ENCODE results near the gene BCAS3. TPM values are rescaled to one million over a fixed set of nuclear protein-coding genes. Genes with fewer than 3 reads are reported as not detected.
"Not testable (repeated sequence)": the region's sequence is repeated elsewhere in the genome, so short reads cannot be mapped to it uniquely, and the experiment has no call there.

BCAS3 gene
- polyA plus RNA-seq, 6 donors from 2014 or later: 22.0 to 38.9 (median 24.5) TPM

DNA sequence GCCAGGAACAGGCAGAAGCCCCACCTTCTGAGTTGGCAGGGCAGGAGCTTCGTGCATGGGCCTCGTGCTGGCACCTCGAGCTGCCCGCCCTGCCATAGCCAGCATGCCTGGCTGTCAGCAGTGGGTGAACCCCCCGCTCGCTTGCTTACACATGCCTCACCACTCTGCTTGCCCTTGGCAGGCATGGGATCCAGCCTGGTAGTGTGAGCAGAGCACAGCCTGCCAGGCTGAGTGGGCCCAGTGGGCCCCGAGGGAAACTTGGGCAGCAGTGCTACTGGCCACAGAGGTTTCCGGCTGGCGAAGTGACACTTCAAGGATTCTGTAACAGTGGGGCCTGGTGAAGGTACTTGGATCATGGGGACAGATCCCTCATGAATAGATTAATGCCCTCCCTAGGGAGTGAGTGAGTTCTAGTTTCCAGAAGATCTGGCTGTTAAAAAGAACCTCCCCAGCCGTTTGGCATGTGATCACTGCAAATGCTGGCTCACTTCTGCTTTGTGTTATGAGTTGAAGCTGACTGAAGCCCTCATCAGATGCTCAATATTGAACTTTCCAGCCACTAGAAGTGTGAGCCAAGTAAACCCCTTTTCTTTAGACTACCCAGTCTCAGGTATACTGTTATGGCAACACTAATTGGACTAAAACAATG, 114.7 kb downstream of the BCAS3 start:
- no peak overlapping the region for H3K4me3 Mint-ChIP-seq
- H3K9me3 Mint-ChIP-seq: peaks cover 0 to 2% (median 0%) of the 10 kb centered on the region in 7 donors
- ATAC-seq (ENCODE audit: low read depth in 2 of 2) (no peak), DNase-seq (no peak)
- H3K36me3 Mint-ChIP-seq: peaks cover 0 to 5% of the 10 kb centered on the region in 2 donors
- no peak overlapping the region for H3K27ac Mint-ChIP-seq
- H3K27me3 Mint-ChIP-seq: no peaks in the 10 kb centered on the region
- peaks cover 6 to 9% (median 8%) of the 10 kb centered on the region in 3 donors for H3K4me1 Mint-ChIP-seq

DNA sequence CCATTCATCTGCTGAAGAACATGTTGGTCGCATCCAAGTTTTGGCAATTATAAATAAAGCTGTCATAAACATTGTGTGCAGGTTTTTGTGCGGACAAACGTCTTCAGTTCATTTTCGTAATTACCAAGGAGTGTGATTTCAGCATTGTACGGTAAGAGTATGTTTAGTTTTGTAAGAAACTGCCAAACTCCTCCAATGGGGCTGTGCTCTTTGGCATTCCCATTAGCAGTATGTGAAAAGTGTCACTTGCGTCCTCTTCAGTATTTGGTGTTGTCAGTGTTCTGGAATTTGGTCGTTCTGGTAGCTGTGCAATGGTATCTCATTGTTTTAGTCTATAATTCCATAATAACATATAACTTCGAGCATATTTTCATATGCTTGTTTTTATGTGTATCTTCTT, 120.9 kb downstream of the BCAS3 start:
- H3K9me3 Mint-ChIP-seq: peaks cover 0 to 2% (median 0%) of the 10 kb centered on the region in 7 donors
- no peak for DNase-seq
- H3K27ac Mint-ChIP-seq: no peak overlapping the region
- ATAC-seq (ENCODE audit: low read depth in 2 of 2): no peak
- no peaks in the 10 kb centered on the region for H3K27me3 Mint-ChIP-seq
- no peak overlapping the region for H3K4me3 Mint-ChIP-seq
- H3K4me1 Mint-ChIP-seq: peaks cover 3 to 16% (median 9%) of the 10 kb centered on the region in 3 donors
- H3K36me3 Mint-ChIP-seq: peaks cover 0 to 5% of the 10 kb centered on the region in 2 donors

DNA sequence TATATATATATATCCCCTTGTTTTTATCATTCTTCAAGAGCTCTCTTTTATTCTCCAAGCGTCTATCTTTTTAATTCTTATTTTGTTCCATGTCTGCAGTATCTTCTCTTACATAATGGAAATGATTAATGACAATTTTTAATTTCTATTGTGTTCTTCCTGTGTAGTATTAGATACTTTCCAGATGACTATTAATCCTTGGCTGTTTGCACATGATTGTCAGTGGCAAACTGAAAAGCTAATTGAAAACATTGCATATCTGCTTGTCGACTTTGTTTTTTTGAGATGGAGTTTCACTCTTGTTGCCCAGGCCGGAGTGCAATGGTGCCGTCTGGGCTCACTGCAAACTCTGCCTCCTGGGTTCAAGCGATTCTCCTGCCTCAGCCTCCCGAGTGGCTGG, 124.7 kb downstream of the BCAS3 start:
- Mint-ChIP-seq H3K4me3 (no peak overlapping the region), H3K9me3 (no peaks in the 10 kb centered on the region), H3K27me3 (no peaks in the 10 kb centered on the region), H3K27ac (no peak overlapping the region), H3K4me1 (peaks cover 0 to 8% (median 0%) of the 10 kb centered on the region in 3 donors), H3K36me3 (peaks cover 0 to 5% of the 10 kb centered on the region in 2 donors)
- no peak for DNase-seq
- no peak for ATAC-seq (ENCODE audit: low read depth in 2 of 2)

DNA sequence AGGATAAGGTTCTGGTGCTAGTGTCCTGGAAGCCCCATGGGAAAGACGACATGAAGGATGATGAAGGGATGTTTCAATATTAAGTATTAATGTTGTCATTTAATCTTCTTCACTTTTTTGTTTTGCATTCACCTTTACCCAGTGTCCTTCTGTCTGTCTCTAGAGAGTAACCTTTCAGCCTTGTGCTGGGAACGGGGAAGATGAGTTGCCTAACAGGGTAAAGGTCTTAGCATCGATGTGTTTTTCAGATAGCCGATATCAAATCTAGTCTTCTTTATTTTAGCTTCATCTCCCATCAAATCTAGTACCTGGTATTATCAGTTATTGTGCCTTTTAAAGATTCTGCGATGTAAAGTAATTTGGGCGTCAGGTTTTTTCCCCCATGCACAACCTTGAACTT, 125.4 kb downstream of the BCAS3 start:
- peaks cover 0 to 8% (median 0%) of the 10 kb centered on the region in 3 donors for H3K4me1 Mint-ChIP-seq
- no peak overlapping the region for H3K27ac Mint-ChIP-seq
- H3K36me3 Mint-ChIP-seq: peaks cover 0 to 8% of the 10 kb centered on the region in 2 donors
- DNase-seq: no peak
- H3K9me3 Mint-ChIP-seq: no peaks in the 10 kb centered on the region
- no peaks in the 10 kb centered on the region for H3K27me3 Mint-ChIP-seq
- no peak overlapping the region for H3K4me3 Mint-ChIP-seq
- ATAC-seq (ENCODE audit: low read depth in 2 of 2): no peak

DNA sequence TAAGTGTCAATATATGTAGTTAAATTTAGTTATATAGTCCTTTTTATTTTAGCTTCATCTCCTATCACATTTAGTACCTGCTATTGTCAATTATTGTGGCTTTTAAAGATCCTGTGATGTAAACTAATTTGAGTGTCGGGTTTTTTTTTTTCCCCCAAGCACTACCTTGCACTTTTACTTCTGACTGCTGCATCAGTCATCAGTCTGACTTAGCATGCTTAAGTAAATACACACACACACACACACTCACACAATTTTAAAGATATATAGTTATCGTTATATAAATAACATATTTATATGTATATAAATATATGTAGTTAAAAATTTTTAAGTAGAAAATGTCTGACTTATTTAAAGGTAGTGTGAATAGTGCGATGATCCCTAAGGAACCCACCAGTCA, 127.2 kb downstream of the BCAS3 start:
- Mint-ChIP-seq H3K27ac (no peak overlapping the region), H3K4me3 (no peak overlapping the region), H3K36me3 (peaks cover 14 to 21% of the 10 kb centered on the region in 2 donors), H3K27me3 (no peaks in the 10 kb centered on the region), H3K4me1 (peaks cover 5 to 14% (median 10%) of the 10 kb centered on the region in 3 donors), H3K9me3 (no peaks in the 10 kb centered on the region)
- ATAC-seq (ENCODE audit: low read depth in 2 of 2) (no peak), DNase-seq (no peak)

DNA sequence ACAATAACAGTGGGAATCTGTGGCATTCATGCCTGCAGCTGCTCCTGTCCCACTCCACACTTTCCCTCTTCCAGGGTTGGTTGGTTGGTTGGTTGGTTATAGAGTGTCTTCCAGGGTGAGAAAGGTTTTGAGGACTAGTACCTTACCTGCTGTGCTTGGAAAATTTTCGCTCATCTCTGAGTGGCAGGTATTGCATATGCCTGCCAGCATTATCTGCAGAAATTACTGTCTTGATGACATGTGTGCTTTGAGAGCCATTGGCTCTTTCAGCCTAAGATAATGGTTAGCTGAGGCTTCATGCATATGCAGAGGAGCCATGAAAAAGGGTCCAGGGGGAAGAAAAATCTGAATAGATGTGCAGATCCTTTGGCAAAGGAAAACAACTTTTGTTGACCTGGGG, 131.8 kb downstream of the BCAS3 start:
- no peak for ATAC-seq (ENCODE audit: low read depth in 2 of 2)
- no peaks in the 10 kb centered on the region for H3K27me3 Mint-ChIP-seq
- H3K4me1 Mint-ChIP-seq: peaks cover 5 to 10% (median 6%) of the 10 kb centered on the region in 3 donors
- H3K4me3 Mint-ChIP-seq: peak overlapping the region in 1 of 8 donors; percentile 7
- H3K9me3 Mint-ChIP-seq: peaks cover 6 to 38% (median 25%) of the 10 kb centered on the region in 7 donors
- H3K27ac Mint-ChIP-seq: peak overlapping the region in 1 of 6 donors; percentile 70
- no peak for DNase-seq
- peaks cover 51 to 52% of the 10 kb centered on the region in 2 donors for H3K36me3 Mint-ChIP-seq

DNA sequence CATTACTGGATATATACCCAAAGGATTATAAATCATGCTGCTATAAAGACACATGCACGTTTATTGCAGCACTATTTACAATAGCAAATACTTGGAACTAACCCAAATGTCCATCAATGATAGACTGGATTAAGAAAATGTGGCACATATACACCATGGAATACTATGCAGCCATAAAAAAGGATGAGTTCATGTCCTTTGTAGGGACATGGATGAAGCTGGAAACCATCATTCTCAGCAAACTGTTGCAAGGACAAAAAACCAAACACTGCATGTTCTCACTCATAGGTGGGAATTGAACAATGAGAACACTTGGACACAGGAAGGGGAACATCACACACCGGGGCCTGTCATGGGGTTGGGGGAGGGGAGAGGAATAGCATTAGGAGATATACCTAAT, 137.3 kb downstream of the BCAS3 start:
- H3K36me3 Mint-ChIP-seq: peaks cover 36 to 42% of the 10 kb centered on the region in 2 donors

DNA sequence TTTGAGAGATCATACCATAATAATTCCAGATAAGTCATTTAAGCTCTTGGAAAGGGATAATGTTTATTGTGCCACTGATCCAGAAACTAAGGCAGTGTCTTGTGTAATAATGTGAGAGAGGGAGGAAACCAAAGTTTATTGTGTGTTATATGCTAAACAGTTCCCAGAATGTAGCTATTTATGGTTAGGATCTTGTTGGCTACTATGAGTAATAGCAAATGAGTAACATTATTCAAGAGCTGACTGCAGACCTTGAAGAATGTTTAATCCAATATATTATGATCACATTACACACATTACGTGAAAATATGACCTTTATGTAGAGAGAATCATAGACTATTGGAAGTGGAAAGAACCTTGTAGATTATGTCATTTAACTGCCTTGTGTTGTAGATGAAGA, 139.5 kb downstream of the BCAS3 start:
- no peaks in the 10 kb centered on the region for H3K4me1 Mint-ChIP-seq
- H3K4me3 Mint-ChIP-seq: no peak overlapping the region
- H3K9me3 Mint-ChIP-seq: peaks cover 2 to 23% (median 16%) of the 10 kb centered on the region in 7 donors
- no peak for ATAC-seq (ENCODE audit: low read depth in 2 of 2)
- H3K27ac Mint-ChIP-seq: no peak overlapping the region
- no peak for DNase-seq
- H3K36me3 Mint-ChIP-seq: peaks cover 14 to 27% of the 10 kb centered on the region in 2 donors
- no peaks in the 10 kb centered on the region for H3K27me3 Mint-ChIP-seq

More for the DNA sequence above, 137.3 kb downstream of the BCAS3 start:
- not testable (repeated sequence) for H3K4me3 Mint-ChIP-seq; H3K27ac Mint-ChIP-seq; DNase-seq; H3K27me3 Mint-ChIP-seq; ATAC-seq (ENCODE audit: low read depth in 2 of 2); H3K4me1 Mint-ChIP-seq
- H3K9me3 Mint-ChIP-seq: peaks cover 6 to 39% (median 31%) of the 10 kb centered on the region in 7 donors

DNA sequence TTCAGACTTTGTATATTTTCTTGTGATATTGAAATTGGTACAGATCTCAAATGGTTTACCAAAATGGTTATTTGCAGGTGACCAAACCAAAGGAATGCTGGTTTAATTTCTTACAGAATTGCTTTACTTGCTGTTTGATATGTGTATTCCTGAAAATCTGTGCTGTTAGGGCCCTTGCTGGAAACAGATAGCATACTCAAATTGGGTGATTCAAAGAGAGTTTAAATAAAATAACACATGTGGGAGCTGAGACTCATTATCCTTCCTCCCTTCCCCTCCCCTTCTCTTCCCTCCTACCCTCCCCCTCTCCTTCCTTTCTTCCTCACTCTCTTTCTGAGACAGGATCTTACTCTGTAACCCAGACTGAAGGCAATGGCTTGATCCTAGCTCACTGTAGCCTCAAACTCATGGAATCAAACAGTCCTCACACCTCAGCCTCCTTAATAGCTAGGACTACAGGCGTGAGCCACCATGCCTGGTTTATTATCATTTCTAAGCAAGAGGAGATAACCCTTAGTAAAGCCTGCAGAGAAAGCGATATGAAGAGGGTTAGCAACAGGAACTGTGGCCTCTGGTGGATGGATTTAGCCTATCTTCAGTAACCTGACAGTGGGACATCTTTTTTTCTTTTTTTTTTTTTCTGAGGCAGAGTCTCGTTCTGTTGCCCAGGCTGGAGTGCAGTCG, 141.9 kb downstream of the BCAS3 start:
- H3K27me3 Mint-ChIP-seq: no peaks in the 10 kb centered on the region
- H3K27ac Mint-ChIP-seq: no peak overlapping the region
- H3K4me3 Mint-ChIP-seq: no peak overlapping the region
- peaks cover 0 to 12% of the 10 kb centered on the region in 2 donors for H3K36me3 Mint-ChIP-seq
- H3K9me3 Mint-ChIP-seq: peaks cover 0 to 7% (median 0%) of the 10 kb centered on the region in 7 donors
- ATAC-seq (ENCODE audit: low read depth in 2 of 2): no peak
- no peak for DNase-seq
- peaks cover 0 to 7% (median 5%) of the 10 kb centered on the region in 3 donors for H3K4me1 Mint-ChIP-seq

DNA sequence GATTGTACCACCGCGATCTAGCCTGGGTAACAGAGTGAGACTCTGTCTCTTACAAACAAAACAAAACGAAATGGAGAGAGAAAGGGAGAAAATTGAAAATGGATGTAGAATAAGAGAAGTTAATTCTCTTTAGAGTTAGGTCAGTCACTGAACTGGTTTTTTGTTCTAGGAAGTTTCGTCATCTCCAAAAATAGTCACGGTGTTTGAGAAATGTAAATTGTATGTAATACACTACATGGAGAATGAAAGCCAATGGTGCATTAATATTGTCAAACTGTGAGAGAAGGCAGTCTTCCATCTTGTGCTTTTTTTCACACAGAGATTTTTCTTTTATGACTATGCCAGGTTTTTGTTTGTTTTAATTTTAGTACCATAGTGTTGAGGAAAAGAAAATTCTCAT, 145.9 kb downstream of the BCAS3 start:
- no peak for ATAC-seq (ENCODE audit: low read depth in 2 of 2)
- no peak overlapping the region for H3K4me3 Mint-ChIP-seq
- H3K4me1 Mint-ChIP-seq: peaks cover 0 to 11% (median 5%) of the 10 kb centered on the region in 3 donors
- no peak for DNase-seq
- H3K27ac Mint-ChIP-seq: no peak overlapping the region
- H3K27me3 Mint-ChIP-seq: no peaks in the 10 kb centered on the region
- H3K9me3 Mint-ChIP-seq: no peaks in the 10 kb centered on the region
- no peaks in the 10 kb centered on the region for H3K36me3 Mint-ChIP-seq

DNA sequence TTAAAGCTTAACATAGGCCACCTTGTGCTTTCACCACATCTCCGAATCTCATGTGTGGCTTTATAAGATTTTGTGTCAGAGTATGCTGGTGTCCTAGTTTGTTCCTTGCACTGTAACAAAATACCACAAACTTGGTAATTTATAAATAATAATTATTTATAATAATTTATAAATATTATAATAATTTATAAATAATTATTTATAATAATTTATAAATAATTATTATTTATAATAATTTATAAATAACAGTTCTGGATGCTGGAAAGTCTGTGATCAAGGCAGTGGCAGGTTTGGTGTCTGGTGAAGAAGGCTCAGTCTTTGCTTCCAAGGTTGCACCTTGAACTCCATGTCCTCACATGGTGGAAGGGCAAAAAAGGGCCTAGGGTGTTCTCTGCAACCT, 147.7 kb downstream of the BCAS3 start:
- no peaks in the 10 kb centered on the region for H3K36me3 Mint-ChIP-seq
- no peaks in the 10 kb centered on the region for H3K9me3 Mint-ChIP-seq
- DNase-seq (no peak), ATAC-seq (ENCODE audit: low read depth in 2 of 2) (no peak)
- no peaks in the 10 kb centered on the region for H3K27me3 Mint-ChIP-seq
- H3K27ac Mint-ChIP-seq: no peak overlapping the region
- H3K4me1 Mint-ChIP-seq: peaks cover 0 to 11% (median 5%) of the 10 kb centered on the region in 3 donors
- no peak overlapping the region for H3K4me3 Mint-ChIP-seq

DNA sequence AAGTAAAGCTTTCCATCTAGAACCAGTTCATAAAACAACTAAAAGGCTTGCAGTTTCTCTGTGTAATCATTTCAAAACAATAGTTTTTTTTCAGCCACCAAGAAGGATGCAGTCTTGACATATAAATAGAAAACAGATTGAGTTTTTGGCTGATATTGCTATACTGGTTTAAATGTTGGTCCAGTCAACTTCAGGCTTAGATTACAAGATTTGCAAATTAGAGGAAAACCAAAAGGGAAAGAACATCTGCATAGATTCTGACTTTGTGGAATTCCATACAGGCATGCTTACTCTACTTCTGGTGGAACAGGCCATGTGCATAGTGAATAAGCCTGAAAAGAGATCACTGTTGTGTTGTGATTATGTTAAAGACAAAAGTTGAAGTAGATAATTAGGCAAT, 150.3 kb downstream of the BCAS3 start:
- ATAC-seq (ENCODE audit: low read depth in 2 of 2) (no peak), DNase-seq (no peak)
- H3K4me3 Mint-ChIP-seq: no peak overlapping the region
- peaks cover 0 to 10% (median 4%) of the 10 kb centered on the region in 3 donors for H3K4me1 Mint-ChIP-seq
- H3K27me3 Mint-ChIP-seq: no peaks in the 10 kb centered on the region
- no peaks in the 10 kb centered on the region for H3K9me3 Mint-ChIP-seq
- no peaks in the 10 kb centered on the region for H3K36me3 Mint-ChIP-seq
- H3K27ac Mint-ChIP-seq: no peak overlapping the region

DNA sequence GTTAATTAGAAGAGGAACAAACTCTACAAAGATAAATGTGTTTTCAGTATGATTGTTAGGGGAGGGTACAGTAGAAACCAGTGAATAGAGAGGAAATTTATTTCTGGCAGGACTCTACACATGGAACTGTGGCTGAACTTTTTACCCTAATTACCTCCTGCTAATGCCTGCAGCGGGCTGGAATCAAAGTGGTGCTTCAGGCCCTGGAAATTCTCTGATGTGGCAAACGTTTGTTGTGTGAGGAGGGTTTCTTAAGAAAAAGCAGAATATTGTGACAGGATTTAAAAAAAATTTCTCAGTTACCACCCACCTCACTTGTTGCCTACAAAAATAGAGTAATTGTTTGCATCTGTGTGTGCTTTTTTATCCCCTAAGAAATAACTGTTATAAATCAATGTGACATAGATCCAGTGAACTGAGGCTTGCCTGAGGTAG, 154.5 kb downstream of the BCAS3 start:
- Mint-ChIP-seq H3K36me3 (peaks cover 0 to 4% of the 10 kb centered on the region in 2 donors), H3K27ac (no peak overlapping the region), H3K9me3 (no peaks in the 10 kb centered on the region), H3K4me1 (peaks cover 0 to 4% (median 0%) of the 10 kb centered on the region in 3 donors), H3K27me3 (no peaks in the 10 kb centered on the region), H3K4me3 (no peak overlapping the region)
- ATAC-seq (ENCODE audit: low read depth in 2 of 2) (no peak), DNase-seq (no peak)

DNA sequence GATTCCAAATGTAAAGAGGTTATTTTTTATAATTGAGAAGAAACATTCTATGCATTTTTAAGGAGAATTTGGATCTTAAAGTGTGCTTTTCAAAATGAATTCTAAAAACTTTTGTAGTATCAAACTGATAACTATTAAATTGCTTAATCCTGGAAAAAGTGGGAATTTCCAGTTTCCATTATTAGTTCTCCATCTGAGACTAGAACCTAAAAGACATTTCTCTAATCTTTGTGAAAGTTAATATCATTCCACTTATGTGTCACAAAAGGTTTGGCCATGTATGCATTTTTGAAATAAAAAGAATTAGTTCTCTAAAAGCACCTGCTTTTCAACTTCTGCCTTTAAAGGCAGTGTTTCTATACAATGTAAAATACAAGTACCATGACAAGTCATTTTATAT, 155.0 kb downstream of the BCAS3 start:
- Mint-ChIP-seq H3K27me3 (no peaks in the 10 kb centered on the region), H3K36me3 (peaks cover 0 to 5% of the 10 kb centered on the region in 2 donors), H3K4me3 (no peak overlapping the region), H3K4me1 (peaks cover 0 to under 1% (median 0%) of the 10 kb centered on the region in 3 donors), H3K27ac (no peak overlapping the region), H3K9me3 (no peaks in the 10 kb centered on the region)
- DNase-seq (no peak), ATAC-seq (ENCODE audit: low read depth in 2 of 2) (no peak)
